Keratinocyte (primary cell): ENCODE data around the gene MYBBP1A. TPM values are rescaled to one million over a fixed set of nuclear protein-coding genes. Genes with fewer than 3 reads are reported as not detected.

ENCODE experiments used
- DNase-seq: peaks from one replicate; pipeline ENCODE4 v3.0.0-alpha.2; 2011; ENCODE audit warnings: low read depth, missing footprints, low spot score
- FAIRE-seq: peaks from 2 replicates; lab custom pipeline; 2011; peaks lifted over from hg19 to GRCh38; lab: Jason Lieb, UNC
- H2AFZ ChIP-seq: 2 replicates; pipeline ENCODE4 v1.6.0; 2012; ENCODE audit warnings: low read length, control low read depth, inconsistent platforms; ENCODE audit not compliant: control insufficient read depth
- H3K27ac ChIP-seq: 2 replicates; pipeline ENCODE4 v1.5.1; 2011; ENCODE audit warnings: low read length; ENCODE audit not compliant: control insufficient read depth, insufficient read depth
- H3K27me3 ChIP-seq: 3 replicates; pipeline ENCODE4 v1.6.0; 2011; ENCODE audit warnings: low read length; ENCODE audit not compliant: control insufficient read depth, insufficient read depth; ENCODE audit errors: extremely low read depth
- H3K36me3 ChIP-seq, 2 experiments: 2 replicates in 1 of 2; 3 replicates in 1 of 2; pipeline ENCODE4 v1.5.1; 2011; ENCODE audit warnings: low read length in 2 of 2, mild to moderate bottlenecking in 1 of 2; ENCODE audit not compliant: control insufficient read depth in 2 of 2, insufficient read depth in 2 of 2; ENCODE audit errors: extremely low read depth in 1 of 2
- H3K4me1 ChIP-seq: 3 replicates; pipeline ENCODE4 v1.5.1; 2011; ENCODE audit warnings: low read length; ENCODE audit not compliant: control insufficient read depth, insufficient read depth; ENCODE audit errors: extremely low read depth
- H3K4me2 ChIP-seq: 3 replicates; pipeline ENCODE4 v1.6.0; 2011; ENCODE audit warnings: low read depth, low read length; ENCODE audit not compliant: control insufficient read depth, insufficient read depth; ENCODE audit errors: extremely low read depth
- H3K4me3 ChIP-seq, 3 experiments: fragments of 200-600 bp in 1 of 3; sonication (generic) in 1 of 3; 2 replicates in 2 of 3; 3 replicates in 1 of 3; pipeline ENCODE4 v1.5.1; 2011 to 2016; ENCODE audit warnings: low read length in 3 of 3, mild to moderate bottlenecking in 3 of 3, control low read depth in 2 of 3, inconsistent platforms in 1 of 3, low read depth in 1 of 3, mixed read lengths in 1 of 3, mixed run types in 1 of 3, moderate library complexity in 1 of 3; ENCODE audit not compliant: control insufficient read depth in 2 of 3, insufficient read depth in 2 of 3; ENCODE audit errors: extremely low read depth in 1 of 3
- H3K79me2 ChIP-seq: 2 replicates; pipeline ENCODE4 v1.6.0; 2012; ENCODE audit warnings: low read length; ENCODE audit not compliant: control insufficient read depth, insufficient read depth
- H3K9ac ChIP-seq: 3 replicates; pipeline ENCODE4 v1.6.0; 2011; ENCODE audit warnings: low read length; ENCODE audit not compliant: control insufficient read depth, insufficient read depth; ENCODE audit errors: extremely low read depth
- H3K9me1 ChIP-seq: 3 replicates; pipeline ENCODE4 v1.6.0; 2011; ENCODE audit warnings: low read length; ENCODE audit not compliant: control insufficient read depth, insufficient read depth; ENCODE audit errors: extremely low read depth
- H3K9me3 ChIP-seq: 2 replicates; pipeline ENCODE4 v1.5.1; 2012; ENCODE audit warnings: low read depth, low read length; ENCODE audit not compliant: control insufficient read depth
- H4K20me1 ChIP-seq: 3 replicates; pipeline ENCODE4 v1.6.0; 2011; ENCODE audit warnings: low read length; ENCODE audit not compliant: control insufficient read depth, insufficient read depth; ENCODE audit errors: extremely low read depth
- CTCF ChIP-seq, 3 experiments: IDR thresholded peaks in 1 of 3; conservative IDR thresholded peaks in 1 of 3; optimal IDR thresholded peaks in 1 of 3; 2 replicates in 2 of 3; 3 replicates in 1 of 3; pipeline versions ENCODE3 to v1.5.1; 2011; ENCODE audit warnings: low read length in 3 of 3, mild to moderate bottlenecking in 3 of 3, moderate library complexity in 2 of 3, control low read depth in 1 of 3, inconsistent platforms in 1 of 3; ENCODE audit not compliant: insufficient read depth in 2 of 3; ENCODE audit errors: extremely low read depth in 1 of 3
- EZH2 ChIP-seq: IDR thresholded peaks from one replicate; pipeline ENCODE4 v1.6.1; 2012; ENCODE audit warnings: inconsistent platforms, mild to moderate bottlenecking, low read length, moderate library complexity
- dilution Hi-C: fragments of 300-500 bp; cut with MboI; formaldehyde crosslinking; loops from one replicate; pipeline ENCODE4 v1.7.0; 2020; ENCODE audit warnings: low sequenced_read_pairs; ENCODE audit not compliant: extremely low pct_ligation_motif_present
- polyA plus RNA-seq, 5 experiments: library from polyadenylated mRNA; depleted of rRNA in 3 of 5; stranded (reverse) in 3 of 5; stranded (forward) in 1 of 5; unstranded in 1 of 5; fragments of >200 nt; gene quantifications; 1 replicate in 1 of 5; 2 replicates in 3 of 5; 3 replicates in 1 of 5; pipeline versions ENCODE4 v1.2.1 to v1.2.3, GENCODE V29; 2011 to 2012; ENCODE audit warnings: missing spikeins in 2 of 5, low read depth in 1 of 5, low replicate concordance in 1 of 5

MYBBP1A gene
- polyA plus RNA-seq, 1 donor (not counting 4 experiments of a cell fraction or from before 2014, with no cell fraction given) = 20.5 TPM

- Histone ChIP-seq H3K4me3 (no peak overlapping the region), H3K4me2 (no peak overlapping the region), H2AFZ (no peak overlapping the region), H3K4me1 (peaks cover 12% of the 10 kb centered on the region), H3K79me2 (no peaks in the 10 kb centered on the region), H3K27me3 (peaks cover 4% of the 10 kb centered on the region), H3K27ac (no peak overlapping the region), H3K9me1 (no peaks in the 10 kb centered on the region), H3K9me3 (no peaks in the 10 kb centered on the region), H4K20me1 (no peaks in the 10 kb centered on the region), H3K9ac (no peak overlapping the region), H3K36me3 (no peaks in the 10 kb centered on the region)
- DNase-seq (no peak), FAIRE-seq (no peak)
- no peak for TF ChIP-seq CTCF (optimal IDR thresholded peaks at IDR 0.05 in 1 of 3, IDR thresholded peaks at IDR 0.05 in 1 of 3, conservative IDR thresholded peaks at IDR 0.05 in 1 of 3; ENCODE audit: extremely low read depth in 1 of 3, insufficient read depth in 2 of 3, low read length in 3 of 3)
- TF ChIP-seq EZH2 = no peak
- dilution Hi-C loops = no loop called here
These were observed 35.8 kb downstream of the MYBBP1A start for GRCh38 chr17:4519361-4519788.

GRCh38 chr17:4518901-4519300 lies 36.3 kb downstream of the MYBBP1A start:
- Histone ChIP-seq H3K79me2 (no peaks in the 10 kb centered on the region), H3K9me3 (no peaks in the 10 kb centered on the region), H3K36me3 (no peaks in the 10 kb centered on the region), H4K20me1 (no peaks in the 10 kb centered on the region), H3K4me2 (no peak overlapping the region), H3K4me3 (no peak overlapping the region), H3K9ac (no peak overlapping the region), H3K9me1 (no peaks in the 10 kb centered on the region), H3K27ac (no peak overlapping the region), H2AFZ (no peak overlapping the region), H3K4me1 (peaks cover 12% of the 10 kb centered on the region), H3K27me3 (peaks cover 4% of the 10 kb centered on the region)
- dilution Hi-C loops = no loop called here
- no peak for DNase-seq
- no peak for FAIRE-seq
- TF ChIP-seq EZH2 = no peak
- TF ChIP-seq CTCF (optimal IDR thresholded peaks at IDR 0.05 in 1 of 3, IDR thresholded peaks at IDR 0.05 in 1 of 3, conservative IDR thresholded peaks at IDR 0.05 in 1 of 3; ENCODE audit: extremely low read depth in 1 of 3, insufficient read depth in 2 of 3, low read length in 3 of 3) = no peak
